ENCODE measurements around the gene SORCS3.

GRCh38 chr10:104643303-104643663 lies 2.2 kb downstream of the SORCS3 start:
- no peak for TF ChIP-seq POLR2A (IDR thresholded peaks at IDR 0.05)
- no peak for TF ChIP-seq CTCF (IDR thresholded peaks at IDR 0.05)

Data from lower leg skin (tissue), 3 donors.